ENCODE data around the gene GPRIN3.

GPRIN3 gene

DNA sequence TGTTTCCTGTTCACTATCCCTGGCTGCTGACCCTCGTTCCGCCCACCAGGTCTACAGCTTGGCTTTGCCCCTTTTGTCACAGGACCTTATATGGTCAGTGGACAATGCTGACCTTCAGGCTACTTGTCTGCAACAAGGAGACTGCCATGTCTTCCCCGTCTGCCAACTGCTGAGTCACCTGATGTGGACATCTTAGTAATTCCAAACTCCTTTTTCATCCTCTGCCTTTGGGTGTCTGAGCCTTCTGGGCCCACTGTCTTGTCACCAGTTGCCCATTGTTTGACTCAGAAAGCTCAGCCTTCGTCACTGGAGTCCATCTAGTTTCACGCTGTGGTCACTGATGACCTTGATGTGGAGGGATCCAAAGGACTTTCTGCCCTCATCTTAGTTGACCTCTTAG is 30.2 kb downstream of the GPRIN3 start:
- no peaks in the 10 kb centered on the region for H3K27me3 ChIP-seq (replicated peaks)
- no peaks in the 10 kb centered on the region for H3K36me3 ChIP-seq (replicated peaks)
- DNase-seq: peak; percentile 2
- in situ Hi-C loops (cut with HindIII; ENCODE audit: low pct_ligation_motif_present, low sequenced_read_pairs): no loop called here
- no peak overlapping the region for H3K4me3 ChIP-seq (ENCODE audit: low read depth, low read length)
- TF ChIP-seq CTCF (IDR thresholded peaks at IDR 0.05; ENCODE audit: low read depth, low read length, missing control alignments): no peak
- H3K27ac ChIP-seq: no peak overlapping the region

GRCh38 chr4:89276296-89276695 is 31.3 kb downstream of the GPRIN3 start:
- no peak for TF ChIP-seq CTCF (IDR thresholded peaks at IDR 0.05; ENCODE audit: low read depth, low read length, missing control alignments)
- Histone ChIP-seq H3K4me3 (ENCODE audit: low read depth, low read length) (no peak overlapping the region), H3K27me3 (replicated peaks) (no peaks in the 10 kb centered on the region), H3K36me3 (replicated peaks) (no peaks in the 10 kb centered on the region), H3K27ac (no peak overlapping the region)
- in situ Hi-C loops (cut with HindIII; ENCODE audit: low pct_ligation_motif_present, low sequenced_read_pairs): no loop called here
- DNase-seq: no peak

DNA sequence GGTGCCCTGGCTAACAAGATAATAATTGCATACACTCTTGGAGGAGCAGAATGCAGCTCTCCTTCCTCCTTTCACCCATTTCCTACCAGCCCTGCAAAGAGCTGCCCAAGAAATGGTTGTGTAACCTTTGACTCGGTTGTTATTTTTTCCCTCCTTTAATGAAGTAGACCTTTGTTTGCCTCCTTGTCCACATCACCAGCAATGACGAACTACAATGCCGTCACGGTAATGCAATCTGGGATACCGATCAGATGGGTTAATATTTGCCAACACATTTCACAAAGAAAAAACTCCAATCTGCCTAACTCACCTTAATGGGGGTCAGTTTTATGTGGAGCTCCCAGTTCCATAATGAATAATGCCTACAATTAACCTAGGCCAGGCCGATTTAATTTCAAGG is 32.0 kb downstream of the GPRIN3 start:
- Histone ChIP-seq H3K4me3 (ENCODE audit: low read depth, low read length) (no peak overlapping the region), H3K36me3 (replicated peaks) (no peaks in the 10 kb centered on the region), H3K27ac (no peak overlapping the region), H3K27me3 (replicated peaks) (no peaks in the 10 kb centered on the region)
- in situ Hi-C loops (cut with HindIII; ENCODE audit: low pct_ligation_motif_present, low sequenced_read_pairs): no loop called here
- no peak for DNase-seq
- no peak for TF ChIP-seq CTCF (IDR thresholded peaks at IDR 0.05; ENCODE audit: low read depth, low read length, missing control alignments)

DNA sequence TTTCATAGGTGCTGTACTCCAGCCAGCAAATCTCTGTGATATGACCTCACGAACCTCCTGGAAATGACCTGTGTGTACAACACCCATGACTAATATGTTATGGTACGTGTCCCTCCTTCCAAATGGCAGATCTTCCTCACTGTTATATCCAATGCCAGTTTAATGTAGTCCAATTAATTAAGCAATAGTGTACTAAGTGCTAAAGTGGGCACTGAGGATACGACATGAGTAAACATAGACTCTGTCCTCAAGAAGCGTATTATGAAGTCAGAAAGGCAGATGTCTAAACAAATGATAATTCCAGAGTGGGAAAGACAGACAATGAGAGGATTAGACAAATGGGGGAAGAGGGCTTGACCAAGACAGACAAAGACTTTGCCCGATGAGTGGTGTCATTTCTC is 33.9 kb downstream of the GPRIN3 start:
- no peak overlapping the region for H3K4me3 ChIP-seq (ENCODE audit: low read depth, low read length)
- no peaks in the 10 kb centered on the region for H3K36me3 ChIP-seq (replicated peaks)
- no peak overlapping the region for H3K27ac ChIP-seq
- no peak for DNase-seq
- in situ Hi-C loops (cut with HindIII; ENCODE audit: low pct_ligation_motif_present, low sequenced_read_pairs): no loop called here
- no peaks in the 10 kb centered on the region for H3K27me3 ChIP-seq (replicated peaks)
- TF ChIP-seq CTCF (IDR thresholded peaks at IDR 0.05; ENCODE audit: low read depth, low read length, missing control alignments): no peak

- no peak for TF ChIP-seq CTCF (IDR thresholded peaks at IDR 0.05; ENCODE audit: low read depth, low read length, missing control alignments)
- Histone ChIP-seq H3K4me3 (ENCODE audit: low read depth, low read length) (no peak overlapping the region), H3K27me3 (replicated peaks) (no peaks in the 10 kb centered on the region), H3K27ac (no peak overlapping the region), H3K36me3 (replicated peaks) (no peaks in the 10 kb centered on the region)
- in situ Hi-C loops (cut with HindIII; ENCODE audit: low pct_ligation_motif_present, low sequenced_read_pairs): no loop called here
- DNase-seq: no peak
These were observed 36.8 kb downstream of the GPRIN3 start for GRCh38 chr4:89270792-89271191.

DNA sequence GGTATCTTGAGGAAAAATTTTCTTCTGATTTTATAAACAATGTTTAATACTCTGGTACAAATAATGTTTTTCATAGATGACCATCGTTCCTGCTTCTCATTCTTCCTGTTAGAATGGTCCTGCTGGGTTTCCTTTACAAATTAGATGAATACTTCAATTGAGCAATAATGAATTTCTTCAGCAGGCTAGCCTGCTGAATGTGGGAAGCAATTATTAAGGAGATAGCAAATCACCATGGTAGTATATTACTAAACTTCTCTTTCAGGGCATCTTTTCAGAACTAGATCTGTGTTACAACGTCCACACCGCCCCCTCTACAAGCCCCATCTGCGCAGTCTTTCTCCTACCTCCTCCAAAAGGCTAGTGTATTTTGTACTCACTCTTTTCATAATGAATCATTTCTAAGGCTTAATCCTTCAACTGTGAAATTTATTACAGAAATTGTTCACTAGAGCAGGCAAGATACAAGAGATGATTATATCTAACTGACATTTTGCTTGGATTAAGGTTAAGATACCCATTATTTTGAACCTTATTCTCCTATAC is 38.4 kb downstream of the GPRIN3 start:
- no peaks in the 10 kb centered on the region for H3K27me3 ChIP-seq (replicated peaks)
- H3K36me3 ChIP-seq (replicated peaks): no peaks in the 10 kb centered on the region
- no peak for DNase-seq
- in situ Hi-C loops (cut with HindIII; ENCODE audit: low pct_ligation_motif_present, low sequenced_read_pairs): no loop called here
- H3K27ac ChIP-seq: no peak overlapping the region
- H3K4me3 ChIP-seq (ENCODE audit: low read depth, low read length): no peak overlapping the region
- no peak for TF ChIP-seq CTCF (IDR thresholded peaks at IDR 0.05; ENCODE audit: low read depth, low read length, missing control alignments)

Data from brain microvascular endothelial cell (primary cell).